Stimulated activated CD8-positive, alpha-beta memory T cell treated with anti-CD3 and anti-CD28 coated beads, Interleukin-12 subunit alpha, Interleukin-12 subunit beta, amount 100 ng/mL, for 1 hour (primary cell): ENCODE data around the gene TTYH2.

Experiments
- DNase-seq: peaks from one replicate; pipeline ENCODE4 v3.0.0-alpha.2; 2020; ENCODE audit warnings: low read depth

Gene TTYH2

DNA sequence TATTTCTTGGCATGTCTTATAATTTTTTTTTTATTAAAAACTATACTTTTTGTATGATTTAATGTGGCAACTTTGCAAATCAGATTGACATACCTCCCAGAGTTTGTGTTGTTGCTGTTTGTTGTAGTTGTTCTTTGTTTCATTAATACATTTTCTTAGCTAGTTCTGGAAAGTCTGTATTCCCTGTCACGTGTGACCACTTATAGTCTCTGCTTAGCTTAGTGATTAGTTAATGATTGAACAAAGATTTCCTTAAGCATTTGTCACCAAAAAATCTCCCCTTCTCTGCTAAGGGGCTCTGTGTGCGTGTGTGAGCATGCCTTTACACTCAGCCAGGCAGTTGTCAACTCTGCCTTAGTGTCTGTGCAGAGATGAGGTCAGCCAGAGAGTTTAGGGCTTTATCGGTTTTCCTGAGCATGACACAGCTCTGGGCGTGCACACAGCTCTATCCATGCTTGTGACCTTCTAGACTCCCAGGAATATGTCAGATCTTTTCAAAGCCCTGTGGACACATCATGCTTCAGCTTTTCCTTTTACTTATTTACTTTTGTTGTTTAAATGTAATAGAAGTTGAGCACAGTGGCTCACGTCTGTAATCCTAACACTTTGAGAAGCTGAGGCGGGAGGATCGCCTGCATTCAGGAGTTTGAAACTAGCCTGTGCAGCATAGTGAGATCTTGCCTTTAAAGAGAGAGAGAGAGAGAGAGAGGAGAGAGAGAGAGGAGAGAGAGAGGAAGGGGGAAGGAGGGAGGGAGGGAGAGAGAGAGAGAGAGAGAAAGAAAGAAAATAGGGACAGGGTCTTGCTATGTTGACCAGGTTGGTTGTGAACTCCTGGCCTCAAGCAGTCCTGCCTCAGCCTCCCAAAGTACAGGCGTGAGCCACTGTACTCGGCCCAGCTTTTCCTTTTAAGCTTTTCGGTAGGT lies 82.5 kb downstream of the TTYH2 start:
- no peak for DNase-seq

DNA sequence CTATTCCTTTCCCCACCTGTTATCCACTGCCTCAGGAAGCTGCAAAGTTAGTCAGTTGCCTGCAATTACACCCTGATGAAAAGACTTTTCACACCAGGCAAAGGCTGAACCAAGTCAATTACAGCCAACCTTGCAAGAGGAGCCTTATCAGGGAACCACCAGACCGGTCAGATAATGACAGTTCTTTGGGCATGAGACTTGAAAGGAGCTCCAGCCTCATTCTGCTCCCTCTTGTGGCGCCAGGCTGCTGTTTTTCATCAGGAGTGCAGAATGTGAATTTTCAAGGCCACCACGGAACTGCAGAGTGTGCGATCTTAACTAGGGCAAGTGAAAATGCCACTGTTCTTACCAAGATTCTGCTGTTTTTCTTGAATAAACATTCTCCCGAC lies 83.2 kb downstream of the TTYH2 start:
- DNase-seq, result no peak

DNA sequence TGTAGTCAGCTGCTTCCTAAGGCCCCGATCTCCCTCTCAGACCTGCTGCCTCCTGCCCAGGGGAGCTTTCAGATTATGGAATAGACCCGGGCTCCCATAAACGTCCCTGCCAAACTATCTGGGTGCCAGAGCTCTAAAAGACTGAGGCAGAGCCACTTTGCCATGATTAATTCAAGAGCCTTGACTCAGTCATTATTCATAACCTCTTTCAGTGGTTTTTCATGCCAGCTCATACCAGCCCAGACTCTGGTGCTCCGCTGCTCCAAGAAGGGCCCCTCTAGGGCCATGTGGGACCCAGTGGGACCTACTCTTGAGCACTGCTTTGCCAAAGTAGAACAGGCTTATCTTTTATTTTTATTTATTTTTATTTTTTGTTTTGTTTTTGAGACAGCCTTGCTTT lies 84.6 kb downstream of the TTYH2 start:
- DNase-seq, result no peak

DNA sequence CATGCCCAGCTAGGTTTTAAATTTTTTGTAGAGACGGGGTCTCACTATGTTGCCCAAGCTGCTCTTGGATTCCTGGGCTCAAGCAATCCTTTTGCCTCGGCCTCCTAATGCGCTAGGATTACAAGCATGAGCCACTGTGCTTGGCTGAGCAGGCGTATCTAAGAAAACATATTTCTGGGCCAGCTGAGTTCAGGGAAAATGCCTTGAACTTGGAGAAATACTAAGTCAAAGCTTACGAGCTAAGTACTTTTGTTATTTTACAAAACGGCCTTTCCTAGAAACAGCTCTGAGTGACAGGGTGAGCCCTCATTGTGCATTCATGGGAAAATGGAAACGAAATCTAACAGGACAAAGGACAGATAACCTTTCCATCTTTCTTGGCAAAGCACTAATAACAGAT lies 85.4 kb downstream of the TTYH2 start:
- DNase-seq, result no peak

DNA sequence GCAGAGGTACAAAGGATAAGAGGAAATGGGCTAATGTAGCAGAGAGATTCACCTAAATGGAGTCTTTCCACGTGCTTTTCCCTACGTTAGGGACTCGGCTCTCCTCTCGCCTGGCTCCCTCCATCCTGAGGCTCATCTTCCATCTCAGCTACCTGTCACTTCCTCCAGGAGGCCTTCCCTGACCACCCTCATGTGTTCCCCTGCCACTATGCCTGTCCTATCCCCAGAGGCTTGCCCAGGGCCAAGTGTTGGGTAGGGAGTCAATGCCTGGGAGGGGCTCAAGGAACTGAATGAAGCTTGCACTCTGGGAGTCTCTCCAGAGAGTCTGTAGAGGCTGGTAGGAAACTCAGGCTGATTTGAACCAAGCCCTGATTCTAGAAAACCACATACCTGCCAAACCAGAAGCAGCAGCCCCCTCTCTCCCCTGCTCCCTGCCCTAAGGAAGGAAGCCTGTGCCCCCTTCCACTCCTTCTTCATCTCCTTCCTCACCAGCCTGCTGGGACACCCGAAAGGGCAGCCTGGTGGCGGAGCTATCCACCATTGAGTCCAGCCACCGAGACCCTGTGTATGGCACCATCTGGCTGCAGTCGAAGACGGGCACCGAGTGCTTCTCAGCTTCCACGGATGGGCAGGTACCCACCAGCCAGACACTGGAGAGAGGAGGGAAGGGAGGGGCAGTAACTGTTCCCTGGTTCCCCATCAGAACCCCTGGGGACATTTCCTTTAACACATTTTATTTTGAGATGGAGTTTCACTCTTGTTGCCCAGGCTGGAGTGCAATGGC lies 86.0 kb downstream of the TTYH2 start:
- no peak for DNase-seq

DNA sequence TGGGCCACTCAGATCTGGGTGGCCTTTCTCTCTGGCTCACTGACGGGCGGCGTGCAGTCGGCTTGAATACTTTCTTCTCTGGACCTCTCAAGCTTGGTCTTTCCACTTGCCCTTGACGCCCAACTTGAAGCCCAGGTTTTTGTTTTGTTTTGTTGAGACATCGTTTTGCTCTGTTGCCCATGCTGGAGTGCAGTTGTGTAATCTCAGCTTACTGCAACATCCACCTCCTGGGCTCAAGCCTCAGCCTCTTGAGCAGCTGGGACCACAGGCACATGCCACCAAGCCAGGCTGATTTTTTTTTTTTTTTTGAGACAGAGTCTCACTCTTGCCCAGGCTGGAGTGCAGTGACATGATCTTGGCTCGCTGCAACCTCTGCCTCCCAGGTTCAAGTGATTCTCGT lies 89.9 kb downstream of the TTYH2 start:
- no peak for DNase-seq

DNA sequence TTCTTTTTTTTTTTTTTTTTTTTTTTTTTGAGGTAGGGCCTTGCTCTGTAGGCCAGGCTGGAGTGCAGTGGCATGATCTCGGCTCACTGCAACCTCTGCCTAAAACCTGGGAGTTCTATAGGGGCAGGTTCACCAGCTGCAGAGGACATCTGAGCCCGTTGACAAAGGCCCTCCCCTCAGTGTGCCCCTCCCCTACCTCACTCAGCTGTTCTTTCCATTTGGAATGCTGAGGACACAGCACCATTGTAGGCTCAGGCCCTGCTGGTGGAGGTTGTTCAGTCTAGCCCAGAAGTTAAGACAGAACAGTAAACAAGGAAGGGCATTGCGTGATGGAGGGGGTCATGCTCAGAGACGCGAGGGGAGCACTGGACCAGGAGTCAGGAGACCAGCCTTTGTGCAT lies 90.8 kb downstream of the TTYH2 start:
- DNase-seq, result no peak

DNA sequence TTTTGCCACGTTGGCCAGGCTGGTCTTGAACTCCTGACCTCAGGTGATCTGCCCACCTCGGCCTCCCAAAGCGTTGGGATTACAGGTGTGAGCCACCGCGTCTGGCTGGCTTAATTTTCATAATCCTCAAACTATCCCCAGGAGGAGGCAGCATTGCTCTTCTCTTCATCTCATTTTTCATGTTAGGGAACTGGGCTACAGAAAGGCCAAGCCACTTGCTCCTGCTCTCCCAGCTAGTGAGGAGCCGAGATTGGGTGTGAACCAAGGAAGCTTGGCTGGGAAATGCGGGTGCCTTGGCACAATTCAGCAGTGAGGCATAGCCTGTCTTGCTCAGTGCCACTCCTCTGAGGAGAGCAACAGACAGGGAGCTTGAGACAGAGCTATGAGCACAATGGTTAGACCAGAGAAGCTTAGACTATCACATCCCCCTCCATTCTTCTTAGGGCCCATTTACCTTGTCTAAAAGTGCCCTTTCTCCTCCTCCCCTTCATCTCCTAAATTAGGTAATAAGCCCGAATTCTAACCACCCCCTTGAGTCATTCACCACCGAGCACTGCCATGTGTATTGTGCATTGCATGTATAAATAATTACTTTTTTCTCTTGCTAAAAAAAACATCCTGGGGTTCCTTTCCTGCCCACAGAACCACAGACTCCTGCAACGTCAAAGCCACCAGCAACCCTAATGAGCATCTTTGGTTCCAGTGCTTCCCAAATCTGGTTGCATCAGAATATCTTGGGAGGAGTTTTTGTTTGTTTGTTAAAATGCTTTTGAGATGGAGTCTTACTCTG lies 92.7 kb downstream of the TTYH2 start:
- DNase-seq, result no peak

DNA sequence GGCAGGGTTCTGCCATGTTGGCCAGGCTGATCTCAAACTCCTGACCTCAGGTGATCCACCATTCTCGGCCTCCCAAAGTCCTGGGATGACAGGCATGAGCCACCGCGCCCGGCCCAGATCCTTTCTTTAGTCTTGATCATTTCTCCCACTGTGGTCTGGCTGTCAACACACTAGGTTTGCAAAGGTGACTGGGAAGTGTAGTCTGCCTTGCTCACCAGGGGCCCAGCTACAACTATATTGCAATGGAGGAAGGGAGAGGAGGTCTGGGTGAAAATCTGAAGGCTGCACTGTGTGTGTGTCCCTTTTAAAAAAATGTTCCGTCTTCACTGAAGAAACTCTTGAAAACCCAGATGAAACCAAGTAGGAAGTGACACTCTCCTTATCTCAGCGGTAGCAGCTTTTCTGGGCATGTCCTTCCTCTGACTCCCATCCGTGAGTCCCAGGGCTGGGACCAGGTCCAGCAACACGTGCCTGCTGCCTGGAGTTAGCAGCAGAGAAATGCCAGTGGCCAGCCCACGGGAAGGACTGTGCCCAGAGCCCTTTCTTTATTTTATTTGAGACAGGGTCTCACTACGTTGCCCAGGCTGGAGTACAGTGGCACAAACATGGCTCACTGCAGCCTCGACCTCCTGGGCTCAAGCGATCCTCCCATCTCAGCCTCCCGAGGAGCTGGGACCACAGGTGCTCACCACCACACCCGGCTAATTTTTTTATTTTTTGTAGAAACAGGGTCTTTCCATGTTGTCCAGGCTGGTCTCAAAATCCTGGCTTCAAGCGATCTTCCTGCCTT lies 94.8 kb downstream of the TTYH2 start:
- no peak for DNase-seq

DNA sequence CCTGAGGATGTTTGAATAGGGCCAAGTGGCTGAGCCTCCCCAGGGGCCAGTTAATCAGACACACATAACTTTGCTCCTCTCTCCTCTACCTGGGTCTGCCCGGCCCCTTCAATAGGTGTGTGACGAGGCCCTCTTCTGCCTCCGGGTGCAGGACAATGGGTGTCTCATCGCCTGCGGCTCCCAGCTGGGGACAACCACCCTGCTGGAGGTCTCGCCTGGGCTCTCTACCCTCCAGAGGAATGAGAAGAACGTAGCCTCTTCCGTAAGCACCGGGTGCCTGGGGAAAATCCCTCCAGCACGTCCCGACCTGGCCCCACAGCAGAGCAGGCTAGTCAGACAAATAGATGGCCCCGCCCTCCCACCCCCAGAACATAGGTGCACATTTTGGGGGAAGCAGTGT lies 96.5 kb downstream of the TTYH2 start:
- DNase-seq, result no peak
